ENCODE measurements around the gene CHST12.

Gene CHST12

DNA sequence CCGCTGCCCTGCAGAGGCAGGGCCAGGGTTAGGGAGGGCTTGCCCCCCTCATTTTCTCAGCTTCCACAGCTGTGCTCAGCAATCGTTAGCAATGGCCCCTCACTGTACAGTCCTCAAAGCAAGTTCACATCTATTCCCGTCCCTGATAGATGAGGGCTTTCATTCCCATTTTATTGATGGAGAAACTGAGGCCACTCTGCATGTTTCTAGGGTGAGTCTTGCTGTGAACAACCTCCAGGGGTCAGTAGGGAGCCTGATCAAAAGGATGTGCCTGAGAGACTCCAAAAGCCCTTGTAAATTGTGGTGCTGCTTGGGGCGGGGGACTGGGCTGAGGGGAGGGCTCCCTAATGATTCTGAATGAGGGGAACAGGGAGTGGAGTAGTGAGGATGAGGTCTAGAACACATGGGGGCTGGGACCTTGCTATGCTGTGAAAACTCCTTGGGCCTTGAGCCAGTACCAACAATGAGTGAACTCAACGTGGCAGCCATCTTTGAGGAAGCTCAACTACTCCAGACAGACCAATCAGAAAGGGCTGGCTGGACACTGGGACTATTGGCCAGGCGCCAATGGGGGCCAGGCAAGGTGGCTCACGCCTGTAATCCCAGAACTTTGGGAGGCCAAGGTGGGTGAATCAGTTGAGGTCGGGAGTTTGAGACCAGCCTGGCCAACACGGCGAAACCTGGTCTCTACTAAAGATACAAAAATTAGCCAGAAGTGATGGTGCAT is 79.5 kb downstream of the CHST12 start:
- no peak for DNase-seq

DNA sequence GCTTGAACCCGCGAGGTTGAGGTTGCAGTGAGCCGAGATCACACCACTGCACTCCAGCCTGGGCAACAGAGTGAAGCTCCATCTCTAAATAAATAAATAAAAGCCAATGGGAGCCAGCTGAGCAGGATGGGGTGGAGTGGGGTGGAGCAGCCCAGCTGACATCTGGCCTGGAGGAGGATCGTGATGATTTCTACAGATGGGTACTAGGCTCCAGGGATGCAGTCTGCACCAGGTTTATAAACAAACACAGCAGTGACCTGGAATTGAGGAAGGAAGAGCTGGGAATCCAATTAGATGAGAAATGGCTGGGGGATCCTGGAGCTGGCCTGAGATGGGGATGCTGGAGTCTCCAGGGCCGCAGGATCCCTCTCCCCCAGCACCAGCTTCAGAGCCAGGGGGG is 80.1 kb downstream of the CHST12 start:
- DNase-seq = peak; percentile 67

DNA sequence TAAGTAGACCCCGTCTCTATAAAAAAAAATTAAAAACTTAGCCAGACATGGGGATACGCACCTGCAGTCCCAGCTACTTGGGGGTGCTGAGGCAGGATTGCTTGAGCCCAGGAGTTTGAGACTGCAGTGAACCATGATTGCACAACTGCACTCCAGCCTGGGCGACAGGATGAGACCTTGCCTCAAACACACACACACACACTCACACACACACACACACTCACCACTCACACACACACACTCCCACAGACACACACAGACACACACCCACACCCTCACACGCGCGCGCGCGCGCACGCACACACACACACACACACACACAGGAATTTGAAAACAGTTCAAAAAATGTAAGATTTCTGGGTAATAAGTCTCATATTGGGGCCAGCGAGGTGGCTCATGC is 81.5 kb downstream of the CHST12 start:
- DNase-seq = no peak

DNA sequence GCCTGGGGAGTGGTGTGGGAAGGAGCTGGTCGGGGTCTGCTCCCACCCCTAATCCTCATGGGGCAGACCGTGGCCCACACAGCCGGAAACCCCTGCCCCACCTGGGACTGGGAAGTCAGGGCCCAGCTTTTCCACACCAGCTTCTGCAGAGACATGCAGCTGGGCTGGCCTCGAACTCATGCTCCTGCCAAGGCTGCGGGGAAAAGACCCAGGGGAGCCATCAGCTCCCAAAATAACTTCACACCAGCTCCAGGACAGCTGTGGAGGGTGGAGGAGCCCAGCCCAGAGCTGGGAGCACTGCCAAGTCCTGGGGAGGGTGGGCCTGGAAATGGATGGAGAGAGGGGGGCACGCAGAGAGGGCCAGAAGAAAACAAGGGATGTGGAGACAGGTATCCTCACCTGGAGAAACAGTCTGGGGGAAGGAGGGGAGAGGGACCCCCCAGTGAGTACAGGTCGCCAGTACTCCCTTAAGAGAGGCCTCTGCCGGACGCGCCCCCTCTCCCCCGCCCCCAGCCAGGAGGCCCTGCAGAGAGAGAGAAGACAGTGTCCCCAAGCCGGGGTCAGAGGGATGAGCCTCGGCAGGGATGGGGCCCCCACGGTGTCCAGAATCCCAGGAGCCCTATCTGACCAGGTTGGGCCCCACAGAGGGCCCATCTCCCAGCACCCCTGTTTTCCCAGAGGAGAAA is 84.3 kb downstream of the CHST12 start:
- DNase-seq = peak; percentile 94

DNA sequence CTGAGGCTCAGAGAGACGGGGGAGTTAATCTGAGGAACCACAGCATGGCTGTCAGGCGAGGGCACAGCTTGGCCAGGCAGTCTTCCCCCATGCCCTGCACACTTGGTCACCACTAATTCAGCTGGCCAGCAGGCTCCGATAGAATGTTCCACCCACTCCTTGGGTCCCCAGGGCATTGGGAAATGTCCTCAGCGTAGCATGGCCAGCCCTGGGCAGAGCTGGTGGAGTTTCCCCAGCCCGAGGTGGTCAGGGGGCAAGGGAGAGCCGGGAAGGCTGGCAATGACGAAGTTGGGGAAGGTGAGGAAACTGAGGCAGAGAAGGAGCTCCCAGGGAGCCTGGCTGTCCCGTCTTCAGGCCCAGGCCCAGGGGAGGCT is 84.8 kb downstream of the CHST12 start:
- peak; percentile 45 for DNase-seq

DNA sequence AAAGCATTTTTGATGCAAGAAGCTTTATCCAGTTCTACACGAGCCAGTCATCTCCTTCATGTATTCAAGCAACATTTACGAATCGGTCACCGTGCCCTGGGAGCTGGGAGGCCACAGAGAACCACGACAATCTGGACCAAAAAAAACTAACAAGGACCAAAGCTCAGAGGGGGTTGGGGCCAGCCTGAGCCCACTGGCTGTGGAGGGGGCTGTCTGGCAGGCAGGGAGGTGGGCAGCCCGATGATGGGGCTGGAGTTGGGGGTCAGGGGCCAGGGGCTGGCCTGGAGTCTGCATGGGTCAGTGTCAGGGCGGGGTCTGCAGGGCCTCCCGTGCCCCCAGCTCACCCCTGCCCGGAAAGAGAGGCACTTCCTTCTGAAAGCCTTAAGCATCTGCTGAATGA is 85.3 kb downstream of the CHST12 start:
- peak; percentile 24 for DNase-seq

DNA sequence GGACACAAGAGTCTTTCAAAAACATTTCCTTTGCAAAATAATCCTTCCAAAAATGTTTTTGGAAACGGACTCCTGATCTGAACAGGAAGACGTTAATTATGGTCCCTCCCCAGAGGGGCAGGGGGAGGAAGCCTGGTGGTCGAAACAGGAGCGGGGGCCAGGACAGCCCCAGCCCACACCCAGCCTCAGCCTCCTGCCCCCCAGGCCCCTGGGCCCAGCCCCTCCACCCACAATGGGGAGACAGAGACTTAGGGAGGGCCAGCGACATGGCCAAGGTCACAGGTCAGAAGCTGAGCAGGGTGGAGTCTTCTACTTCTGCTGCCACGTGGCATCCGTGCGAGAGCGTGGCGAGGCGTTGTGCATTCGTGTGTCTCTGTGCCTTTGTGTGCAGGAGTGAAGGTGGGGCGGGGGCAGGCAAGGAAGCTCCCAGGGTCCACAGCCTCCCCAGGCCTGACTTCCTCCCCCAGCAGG is 86.8 kb downstream of the CHST12 start:
- DNase-seq = peak; percentile 65

DNA sequence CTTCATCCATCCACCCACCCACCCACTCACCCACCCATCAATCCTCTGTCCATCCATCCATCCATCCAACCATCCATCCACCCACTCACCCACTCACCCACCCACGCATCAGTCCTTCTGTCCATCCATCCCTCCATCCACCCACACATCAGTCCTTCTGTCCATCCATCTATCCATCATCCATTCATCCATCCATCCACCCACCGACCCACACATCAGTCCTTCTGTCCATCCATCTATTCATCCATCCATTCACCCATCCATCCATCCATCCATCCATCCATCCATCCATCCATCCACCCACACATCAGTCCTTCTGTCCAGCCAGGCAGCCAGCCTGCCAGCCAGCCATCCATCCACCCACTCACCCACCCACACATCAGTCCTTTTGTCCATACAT is 88.6 kb downstream of the CHST12 start:
- no peak for DNase-seq

DNA sequence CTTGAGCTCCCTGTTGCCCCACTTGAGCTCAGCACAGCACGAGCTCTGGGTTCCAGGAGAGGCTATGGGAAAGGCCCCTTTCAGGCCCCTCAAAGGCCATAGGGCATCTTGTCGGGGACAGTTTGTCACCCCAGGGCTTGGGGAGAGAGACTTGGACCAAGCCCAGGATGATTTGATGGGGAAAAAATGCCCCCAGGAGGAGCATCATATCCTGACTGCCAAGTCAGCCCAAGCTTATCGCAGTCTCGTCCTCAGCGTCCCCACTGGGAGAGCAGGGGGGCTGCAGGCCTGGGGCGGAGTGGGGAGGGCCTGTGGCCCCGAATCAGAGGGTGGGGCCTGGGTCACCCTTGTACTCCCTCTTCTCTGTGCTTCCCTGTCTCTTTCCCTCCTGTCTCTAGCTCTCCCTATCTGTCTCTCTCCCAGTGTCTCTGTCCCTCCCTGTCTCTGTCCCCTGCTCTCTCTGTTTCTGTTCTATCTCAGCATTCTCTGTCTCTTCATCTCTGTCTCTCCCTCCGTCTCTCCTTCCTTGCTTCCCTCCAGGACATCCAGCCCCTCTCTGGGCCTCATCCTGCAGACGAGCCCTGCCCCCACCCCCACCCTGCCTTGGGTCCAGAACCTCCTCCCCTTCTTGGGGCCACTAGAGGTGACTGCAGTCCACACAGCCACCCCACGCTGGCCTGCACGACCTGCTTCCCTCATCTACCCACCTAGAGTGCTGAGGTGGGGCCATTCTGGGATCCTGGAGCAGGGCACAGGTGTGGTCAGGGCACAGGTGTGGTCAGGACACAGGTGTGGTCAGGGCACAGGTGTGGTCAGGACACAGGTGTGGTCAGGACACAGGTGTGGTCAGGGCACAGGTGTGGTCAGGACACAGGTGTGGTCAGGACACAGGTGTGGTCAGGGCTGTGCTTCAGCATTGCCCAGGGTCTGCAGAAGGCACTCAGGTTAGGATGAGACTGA is 90.1 kb downstream of the CHST12 start:
- DNase-seq = no peak

DNA sequence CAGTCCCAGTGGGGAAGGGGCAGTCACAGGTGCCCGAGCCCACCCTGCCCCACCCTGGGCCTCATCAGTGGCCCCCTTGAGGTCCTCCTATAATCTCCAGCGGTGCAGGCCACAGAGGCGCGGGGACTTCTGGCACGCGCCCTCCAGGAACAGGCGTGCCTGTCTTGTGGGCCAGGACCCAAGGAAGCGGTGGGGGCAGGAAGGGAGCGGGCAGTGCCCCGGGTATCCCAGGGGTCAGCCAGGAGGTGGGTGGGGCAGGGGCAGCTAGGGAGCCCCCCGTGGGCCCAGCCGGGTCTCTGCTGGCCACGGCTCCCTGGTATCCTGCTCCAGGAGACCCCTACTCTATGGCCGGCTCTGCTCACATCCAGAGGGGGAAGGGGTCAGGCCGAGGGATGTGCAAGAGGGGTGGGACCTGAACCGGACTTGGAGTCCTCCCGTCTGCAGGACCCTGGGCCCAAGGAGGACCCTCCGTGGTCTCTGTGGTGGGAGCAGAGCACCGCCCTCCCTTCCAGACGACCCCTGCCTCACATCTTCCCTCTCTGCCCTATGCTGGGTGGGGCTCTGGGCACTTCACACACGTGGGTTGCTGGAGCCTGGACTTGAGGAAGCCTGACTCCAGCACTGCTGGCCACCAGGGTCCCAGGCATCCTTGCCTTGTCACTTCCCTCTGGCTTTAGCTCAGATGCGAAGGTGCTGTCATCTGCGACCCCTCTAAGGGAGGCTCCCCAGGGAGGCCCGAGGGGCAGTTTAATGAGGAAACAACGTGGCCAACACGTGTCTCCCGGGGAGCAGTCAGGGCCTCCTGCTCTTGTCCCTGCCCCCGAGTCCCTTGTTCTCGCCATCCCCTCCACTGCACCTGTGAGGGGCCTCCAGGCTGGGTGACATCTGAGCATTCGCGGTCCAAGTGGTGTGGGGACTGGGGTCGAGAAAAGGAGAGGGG is 91.0 kb downstream of the CHST12 start:
- DNase-seq = no peak

DNA sequence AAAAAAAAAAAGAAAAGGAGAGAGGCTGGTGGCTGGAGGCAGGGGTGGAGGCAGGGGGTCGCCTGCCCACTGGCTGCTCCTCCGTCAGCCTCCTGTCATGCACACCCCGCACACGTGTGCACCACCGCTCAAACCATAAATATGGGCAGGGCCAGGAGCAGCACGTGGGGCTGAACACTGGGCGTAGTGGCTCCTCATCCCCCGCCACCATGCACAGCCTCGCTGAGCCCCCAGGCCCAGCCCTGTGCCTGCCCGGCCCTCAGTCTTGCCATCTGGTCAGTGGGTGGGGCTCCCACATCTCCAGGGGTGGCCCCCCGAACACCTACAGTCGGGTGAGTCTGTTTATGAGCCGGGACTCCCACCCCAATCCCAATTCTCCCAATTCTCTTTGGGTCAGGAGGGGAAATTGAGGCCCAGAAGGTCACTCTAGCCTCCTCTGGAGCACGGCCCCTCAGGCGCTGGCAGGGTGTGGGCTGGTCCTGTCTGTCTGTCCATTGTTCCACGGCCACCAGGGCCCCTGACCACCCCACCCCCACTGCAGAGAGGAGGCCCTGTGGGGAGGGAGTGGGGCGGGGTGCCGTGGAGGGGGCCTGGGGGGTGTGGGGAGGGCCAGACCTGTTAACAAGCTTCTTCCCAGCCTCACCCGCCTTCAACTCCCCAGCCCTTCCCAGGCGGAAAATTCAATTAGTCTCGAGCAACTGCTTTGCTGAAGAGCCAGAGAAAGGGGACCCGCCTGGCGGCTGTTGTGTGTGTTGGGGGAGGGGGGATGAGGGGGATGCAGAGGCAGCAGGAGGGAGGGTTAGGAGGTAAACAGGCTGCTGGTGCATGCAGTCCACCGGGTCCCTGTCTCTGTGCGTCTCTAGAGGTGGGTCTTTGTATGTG is 92.2 kb downstream of the CHST12 start:
- peak; percentile 88 for DNase-seq

DNA sequence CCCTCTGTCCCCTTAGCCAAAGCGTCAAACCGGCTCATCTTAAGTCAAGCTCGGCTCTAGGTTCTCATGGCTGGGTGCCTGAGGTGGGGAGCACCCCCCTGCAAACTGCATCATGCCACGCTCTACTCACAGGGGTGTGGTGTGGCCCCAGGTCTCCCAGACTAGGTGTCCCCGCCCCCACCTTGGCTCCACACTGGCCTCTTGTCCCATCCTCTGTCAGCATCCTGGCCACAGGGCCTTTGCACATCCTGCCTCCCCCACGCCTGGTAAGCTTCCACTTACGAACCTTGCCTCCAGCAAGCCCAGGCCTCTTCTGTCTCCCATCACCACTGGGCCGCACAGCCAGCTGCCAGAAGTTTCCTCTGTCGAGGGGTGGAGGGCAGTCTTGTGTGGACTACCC is 93.0 kb downstream of the CHST12 start:
- DNase-seq = no peak

DNA sequence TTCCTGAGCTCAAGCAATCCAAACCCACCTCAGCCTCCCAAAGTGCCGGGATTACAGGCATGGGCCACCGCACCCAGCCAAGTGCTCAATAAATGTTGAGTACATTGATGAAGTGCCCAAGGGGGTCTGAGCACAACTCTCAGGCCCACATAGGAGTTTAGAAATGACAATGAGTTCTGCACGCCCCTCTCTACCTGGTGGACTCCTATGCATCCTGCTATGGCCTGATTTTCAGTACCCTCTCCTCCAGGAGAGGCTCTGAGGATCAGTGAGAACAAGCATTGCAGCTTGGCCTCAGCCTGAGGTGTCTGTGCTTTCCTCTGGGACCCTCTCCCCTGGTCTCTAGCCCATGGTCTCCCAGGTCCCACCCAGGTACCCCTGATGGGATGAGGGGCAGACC is 93.7 kb downstream of the CHST12 start:
- DNase-seq = no peak

DNA sequence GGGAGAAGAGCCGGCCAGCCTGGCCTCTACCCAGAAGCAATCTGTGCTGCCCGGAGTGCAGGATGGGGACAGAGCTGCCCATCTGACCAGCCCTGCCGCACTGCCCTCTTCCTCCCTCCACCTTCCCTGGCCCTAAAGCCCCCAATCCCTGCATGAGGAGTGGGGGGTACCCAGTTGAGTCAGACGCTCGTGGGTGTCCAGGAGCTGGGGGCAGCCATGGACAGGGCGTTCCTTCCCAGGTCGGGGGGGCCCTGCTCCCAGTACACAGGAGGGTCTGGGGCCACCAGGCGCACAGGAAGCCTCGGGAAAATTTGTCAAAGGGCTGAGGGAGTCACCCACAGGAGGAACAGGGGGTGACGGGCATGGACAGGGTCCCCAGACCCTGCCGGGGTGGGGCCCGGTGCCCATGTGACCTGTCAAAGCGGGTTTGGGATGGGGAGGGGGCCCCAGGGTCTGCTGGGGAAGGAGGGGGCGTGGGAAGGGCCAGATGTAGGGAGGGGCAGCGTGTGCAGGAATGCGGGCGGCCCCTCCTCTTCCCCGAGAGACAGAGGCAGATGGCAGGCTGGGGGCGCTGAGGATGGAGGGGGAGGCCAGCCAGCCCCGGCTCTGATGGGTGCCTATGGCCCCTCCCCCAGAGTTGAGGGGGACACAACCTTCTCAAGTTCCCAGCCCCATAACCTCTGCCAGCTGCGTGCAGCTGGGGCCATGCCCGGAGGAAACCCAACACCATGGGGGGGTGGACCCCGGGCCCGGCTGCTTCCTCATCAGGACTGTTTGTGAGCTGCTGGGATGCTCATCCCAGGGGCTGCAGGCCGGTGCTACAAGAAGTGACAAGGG is 94.3 kb downstream of the CHST12 start:
- DNase-seq = peak; percentile 91

Measured in right hindlimb (tissue), 1 donor.